Measurements from ENCODE around the gene SLC6A19.

Gene SLC6A19

DNA sequence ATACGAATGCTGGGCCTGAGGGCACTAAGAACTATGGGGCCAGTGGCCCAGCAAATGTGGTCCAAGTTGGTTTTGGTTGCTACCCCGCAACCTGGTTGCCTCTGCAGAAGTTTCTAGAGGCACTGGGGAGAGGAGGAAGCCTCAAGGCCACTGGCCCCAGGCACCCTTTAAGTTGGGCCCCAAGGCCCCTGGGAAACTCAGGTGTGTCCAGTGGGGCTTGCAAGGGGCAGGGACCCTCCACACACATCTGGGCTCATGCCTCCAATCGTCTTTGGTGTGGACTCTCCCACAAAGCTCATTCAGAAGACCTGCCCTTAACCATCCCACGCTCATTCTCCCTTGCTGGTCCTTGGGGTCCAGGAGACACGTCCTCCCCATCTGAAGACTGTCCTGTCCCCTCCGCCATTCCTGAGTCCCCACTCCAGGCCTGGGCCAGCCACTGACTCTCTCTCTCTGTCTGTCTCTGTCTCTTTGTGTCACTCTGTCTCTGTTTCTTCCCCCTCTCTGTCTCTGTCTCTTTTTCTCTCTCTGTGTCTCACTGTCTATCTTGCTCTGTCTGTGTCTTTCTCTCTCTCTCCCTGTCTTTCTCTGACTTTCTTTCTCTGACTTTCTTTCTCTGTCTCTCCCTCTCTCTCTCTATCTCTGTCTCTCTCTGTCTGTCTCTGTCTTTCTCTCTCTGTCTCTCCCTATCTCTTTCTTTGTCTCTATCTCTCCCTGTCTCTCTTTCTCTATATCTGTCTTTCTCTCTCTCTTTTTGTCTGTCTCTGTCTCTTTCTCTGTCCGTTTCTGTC is 3.3 kb upstream of the SLC6A19 start:
- DNase-seq = no peak

DNA sequence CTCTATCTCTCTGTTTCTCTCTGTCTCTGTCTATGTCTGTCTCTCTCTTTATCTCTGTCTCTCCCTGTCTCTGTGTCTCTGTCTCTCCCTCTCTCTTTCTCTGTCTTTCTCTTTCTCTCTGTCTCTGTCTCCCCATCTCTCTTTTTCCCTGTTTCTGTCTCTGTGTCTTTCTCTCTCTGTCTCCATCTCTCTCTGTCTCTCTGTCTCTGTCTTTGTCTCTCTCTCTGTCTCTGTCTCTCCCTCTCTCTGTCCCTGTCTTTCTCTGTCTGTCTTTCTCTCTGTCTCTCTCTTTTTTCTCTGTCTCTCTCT is 2.1 kb upstream of the SLC6A19 start:
- no peak for DNase-seq

DNA sequence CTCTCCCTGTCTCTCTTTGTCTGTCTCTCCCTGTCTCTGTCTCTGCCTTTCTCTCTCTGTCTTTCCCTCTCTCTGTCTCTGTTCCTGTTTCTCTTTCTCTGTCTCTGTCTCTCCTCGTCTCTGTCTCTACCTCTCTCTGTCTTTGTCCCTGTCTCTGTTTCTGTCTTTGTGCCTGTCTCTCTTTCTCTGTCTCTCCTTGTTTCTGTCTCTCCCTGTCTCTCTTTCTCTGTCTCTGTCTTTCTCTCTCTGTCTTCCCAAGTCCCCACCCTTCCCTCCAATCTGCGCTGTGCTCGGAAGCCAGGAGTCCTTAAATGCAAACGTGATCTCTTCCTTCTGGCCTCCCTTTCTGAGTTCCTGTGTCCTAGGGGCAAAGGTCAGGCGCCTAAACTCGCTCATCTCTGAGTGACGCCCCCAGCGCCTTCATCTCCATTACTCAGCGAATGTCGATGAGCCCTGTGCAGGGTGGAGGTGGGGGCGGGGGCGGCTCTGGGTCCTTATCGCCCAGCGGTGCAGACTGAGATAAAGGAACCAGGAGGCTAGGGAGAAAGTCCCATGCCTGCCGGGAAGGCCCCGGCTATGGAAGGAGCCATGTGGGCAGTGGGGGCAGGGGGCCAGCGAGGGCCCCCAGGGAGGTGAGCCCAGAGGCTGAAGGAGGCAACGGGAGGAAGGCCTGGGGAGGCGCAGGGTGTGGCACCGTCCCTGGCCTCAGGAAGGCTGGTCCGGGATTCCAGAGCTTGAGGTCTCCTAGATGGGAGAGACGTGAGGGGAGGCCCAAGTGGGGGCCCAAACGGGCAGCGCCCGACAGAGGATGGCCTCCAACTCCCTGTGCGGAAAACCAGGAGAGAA is 1.5 kb upstream of the SLC6A19 start:
- DNase-seq = no peak

DNA sequence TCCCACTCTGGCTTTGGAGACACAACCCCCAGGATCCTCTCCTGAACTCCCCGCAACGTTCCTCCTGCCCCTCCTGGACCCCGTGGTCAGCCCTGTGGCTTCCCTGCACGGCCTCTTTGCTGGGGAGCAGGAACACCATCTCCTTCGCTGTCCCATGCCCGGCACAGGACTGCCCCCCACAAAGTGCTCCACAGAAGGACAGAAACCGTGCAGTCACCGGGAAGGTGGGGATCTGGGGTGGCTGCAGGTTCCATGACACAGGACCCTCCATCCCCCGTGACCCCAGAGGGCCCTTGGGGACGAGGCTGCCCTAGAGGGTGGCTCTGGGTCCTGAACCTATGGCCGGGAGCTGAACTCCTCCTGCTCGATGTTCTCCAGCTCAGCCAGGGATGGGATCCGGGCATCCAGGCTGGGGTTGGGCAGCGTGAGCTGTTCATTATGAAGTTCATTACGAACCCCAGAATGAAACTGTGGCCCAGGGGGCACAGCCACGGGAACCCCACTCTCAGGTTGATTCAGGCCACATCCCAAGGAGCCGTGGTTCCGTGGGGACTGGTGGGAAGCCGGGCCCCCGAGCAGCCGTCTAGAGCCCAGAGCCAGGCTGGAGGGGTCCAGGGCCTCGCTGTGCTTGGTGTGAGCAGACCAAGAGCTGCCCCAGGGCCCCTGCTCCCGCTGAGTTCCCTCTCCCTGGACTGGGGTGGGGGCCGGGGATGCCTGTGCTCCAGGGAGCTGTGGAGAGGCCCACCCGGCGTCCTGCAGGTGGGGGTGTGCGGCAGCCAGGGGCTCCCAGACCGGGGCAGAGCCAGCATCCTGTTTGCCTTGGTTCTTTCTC is 684 bp upstream of the SLC6A19 start:
- DNase-seq = no peak

DNA sequence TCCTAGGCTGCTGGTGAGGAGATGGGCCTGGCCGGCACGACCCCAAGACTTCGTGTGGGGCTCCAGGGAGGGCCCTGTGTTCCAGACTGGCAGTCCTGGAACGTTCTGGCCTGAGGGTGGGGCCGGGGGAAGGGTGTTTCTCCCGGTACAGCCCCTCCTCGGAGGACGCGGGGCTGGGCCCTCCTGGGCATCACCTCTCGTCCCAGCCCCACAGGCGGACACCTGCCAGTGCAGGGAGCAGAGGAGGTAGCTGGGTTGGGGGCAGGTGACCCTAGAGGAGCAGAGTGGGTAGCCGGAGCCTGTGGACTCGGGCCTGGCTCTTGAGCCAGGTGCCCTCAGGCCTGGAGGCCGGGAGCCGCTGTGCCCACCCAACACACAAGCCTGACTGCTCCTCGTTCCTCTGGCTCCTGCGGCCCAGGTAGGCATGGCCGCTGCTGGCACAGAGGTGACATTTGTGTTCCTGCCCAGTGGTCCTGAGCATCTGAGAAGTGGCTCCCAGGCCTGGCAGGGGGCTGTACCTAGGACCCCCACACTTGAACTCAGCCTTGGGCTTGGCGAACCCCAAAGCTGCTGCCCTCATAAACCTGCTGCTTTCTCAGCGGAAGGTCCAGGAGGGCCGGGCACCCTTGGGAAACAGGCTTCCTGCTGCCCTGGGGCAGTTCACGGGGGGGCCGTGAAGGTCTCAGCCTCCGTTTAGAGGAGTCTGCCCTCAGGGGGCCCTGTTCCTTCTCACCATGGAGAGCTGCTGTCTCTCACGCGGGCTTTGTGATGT is 817 bp downstream of the SLC6A19 start:
- no peak for DNase-seq

DNA sequence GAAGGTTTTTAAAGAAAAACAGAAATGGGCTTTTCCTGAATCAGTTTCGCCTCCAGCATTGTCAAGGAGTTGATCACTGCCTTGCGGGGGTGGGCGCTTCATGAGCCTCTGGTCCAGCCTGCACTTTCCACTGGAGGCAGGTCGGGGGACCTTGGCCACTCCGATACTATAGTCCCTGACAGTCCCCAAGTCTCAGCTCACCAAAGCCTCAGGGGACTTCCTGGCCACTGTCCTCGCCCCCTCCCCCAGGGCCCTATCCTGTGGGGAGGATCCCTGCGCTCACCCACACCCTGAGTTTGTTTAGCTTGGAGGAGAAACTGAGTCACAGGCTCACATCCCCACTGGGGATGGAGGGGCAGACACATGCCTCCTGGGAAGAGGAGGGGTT is 1.4 kb downstream of the SLC6A19 start:
- DNase-seq = no peak

DNA sequence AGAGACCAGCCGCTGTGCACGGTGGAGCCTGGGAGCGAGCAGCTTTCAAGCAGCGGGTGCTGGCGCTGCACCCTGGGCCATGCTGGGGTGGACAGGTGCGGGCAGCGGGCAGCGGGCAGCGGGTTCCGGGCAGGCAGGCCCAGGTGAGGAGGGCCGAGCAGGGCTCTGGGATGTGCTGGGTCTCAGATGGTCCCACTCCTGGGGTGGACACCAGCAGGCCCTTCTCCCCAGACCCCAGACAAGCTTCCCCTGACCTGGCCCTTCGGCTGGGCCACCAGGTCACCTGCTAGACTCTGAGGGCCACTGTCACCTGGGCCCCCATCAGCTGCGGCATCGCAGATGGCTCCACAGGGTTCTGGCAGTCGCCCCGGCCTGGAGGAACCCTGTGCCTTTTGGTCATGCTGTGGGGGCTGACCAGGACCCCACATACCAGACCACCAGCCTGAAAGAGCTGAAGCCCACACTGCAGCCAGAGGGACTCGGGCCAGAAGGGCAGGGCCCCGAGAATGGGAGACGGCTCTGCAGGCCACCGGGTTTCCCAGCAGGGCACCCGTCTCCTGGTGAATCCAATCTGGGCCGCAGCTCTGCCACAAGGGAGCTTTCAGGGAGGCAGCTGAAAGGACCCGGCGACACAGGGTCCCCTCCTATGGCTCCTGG is 2.0 kb downstream of the SLC6A19 start:
- no peak for DNase-seq

DNA sequence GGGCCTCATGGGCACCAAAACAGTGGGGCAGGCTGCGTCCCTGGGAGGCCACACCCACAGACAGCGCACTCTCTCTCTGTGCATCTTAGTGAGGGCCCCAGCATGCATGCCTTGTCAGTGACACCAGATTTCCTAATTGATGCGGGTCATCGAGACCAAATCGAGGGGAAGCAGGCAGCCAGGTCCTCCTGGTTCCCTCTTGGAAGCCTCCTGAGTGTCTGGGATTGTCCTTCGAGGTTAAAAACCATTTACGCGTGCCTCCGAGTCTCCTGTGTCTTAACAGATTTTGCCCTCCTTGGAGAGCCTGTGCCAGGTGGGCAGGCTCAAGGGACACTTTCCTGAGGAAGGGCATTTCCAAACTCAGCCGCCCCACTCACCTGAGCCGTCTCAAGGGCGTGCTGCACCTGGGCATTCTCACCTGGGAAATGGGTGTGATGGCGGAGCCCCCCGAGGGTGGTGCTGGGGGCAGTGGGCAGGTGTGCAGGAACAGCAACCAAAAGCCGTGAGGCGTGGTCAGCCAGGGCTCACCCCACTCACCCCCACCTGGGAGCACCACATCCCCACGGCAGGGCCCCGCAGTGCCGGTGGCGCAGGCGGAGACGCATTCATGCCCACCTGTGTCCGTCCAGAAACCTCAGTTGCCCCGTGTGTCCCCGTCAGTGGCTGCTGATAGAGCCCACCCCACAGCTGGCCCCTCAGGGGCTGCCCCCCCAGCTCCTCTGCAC is 2.7 kb downstream of the SLC6A19 start:
- DNase-seq = no peak

DNA sequence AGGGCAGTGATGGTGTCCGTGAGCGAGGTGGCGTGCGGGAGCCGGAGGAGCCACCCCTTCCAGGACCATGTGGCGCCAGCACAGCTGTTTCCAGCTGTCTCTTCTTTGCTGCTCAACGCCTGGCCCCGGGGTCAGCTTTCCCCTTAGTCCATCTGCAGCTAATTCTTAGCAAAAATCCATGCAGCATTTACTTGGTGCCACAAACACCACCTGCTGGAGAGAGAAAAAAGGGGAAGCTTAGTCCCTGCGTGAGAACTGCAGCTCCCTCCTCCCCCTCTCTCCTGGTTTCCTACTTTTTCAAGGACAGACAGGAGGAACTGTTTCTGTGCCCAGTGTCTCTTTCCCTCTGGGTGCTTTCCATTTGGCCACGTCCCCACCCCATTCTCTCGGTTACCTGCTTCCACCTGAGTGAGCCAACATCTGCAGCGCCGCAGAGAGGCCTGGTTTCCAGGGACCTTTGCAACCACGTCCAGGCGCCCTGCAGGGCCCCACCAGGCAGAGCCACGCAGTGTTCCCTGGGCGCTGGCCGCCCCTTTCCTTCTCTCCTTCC is 3.4 kb downstream of the SLC6A19 start:
- no peak for DNase-seq

DNA sequence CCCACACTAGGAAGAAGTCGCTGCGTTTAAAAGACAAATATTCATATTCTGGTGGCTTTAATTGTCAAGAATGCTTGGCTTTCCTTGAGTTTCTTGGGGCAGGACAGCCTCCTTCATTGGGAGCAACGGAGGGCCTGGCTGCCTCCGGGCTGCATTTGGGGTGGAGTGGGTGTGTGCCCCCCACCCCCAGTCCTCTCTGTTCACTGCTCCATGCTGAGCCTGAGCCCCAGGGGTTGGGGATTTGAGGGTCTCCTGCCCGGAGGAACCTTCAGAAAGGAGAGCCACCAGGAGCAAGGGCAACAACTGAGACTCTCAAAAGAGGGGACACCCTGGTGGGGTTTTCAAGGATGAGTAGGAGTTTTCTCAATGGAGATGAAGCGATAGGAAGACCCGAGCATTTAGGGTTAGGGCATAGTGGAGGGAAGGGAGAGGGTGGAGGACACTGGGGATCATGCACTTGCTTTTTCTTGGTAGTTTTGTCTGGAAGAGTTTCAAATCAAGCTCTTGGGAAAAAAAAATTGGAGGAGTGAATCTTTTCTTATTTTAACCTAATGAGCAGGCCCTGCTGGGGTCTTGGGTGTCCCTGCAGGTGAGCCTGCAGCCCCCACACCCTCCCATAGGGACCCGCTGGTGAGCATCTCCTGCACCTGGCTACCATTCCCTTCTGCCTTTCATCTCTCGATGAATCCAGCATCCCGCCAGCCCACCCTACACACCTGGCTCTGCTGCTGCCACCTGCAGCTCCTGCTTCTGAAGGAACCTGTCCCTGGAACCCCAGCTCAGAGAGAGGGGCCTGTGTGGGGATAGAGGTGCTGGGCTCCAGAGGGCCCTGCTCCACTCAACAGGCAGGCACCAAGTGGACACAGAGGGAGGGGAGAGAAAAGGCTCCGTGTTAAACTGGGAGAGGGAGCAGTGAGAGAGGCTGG is 4.1 kb downstream of the SLC6A19 start:
- DNase-seq = no peak

DNA sequence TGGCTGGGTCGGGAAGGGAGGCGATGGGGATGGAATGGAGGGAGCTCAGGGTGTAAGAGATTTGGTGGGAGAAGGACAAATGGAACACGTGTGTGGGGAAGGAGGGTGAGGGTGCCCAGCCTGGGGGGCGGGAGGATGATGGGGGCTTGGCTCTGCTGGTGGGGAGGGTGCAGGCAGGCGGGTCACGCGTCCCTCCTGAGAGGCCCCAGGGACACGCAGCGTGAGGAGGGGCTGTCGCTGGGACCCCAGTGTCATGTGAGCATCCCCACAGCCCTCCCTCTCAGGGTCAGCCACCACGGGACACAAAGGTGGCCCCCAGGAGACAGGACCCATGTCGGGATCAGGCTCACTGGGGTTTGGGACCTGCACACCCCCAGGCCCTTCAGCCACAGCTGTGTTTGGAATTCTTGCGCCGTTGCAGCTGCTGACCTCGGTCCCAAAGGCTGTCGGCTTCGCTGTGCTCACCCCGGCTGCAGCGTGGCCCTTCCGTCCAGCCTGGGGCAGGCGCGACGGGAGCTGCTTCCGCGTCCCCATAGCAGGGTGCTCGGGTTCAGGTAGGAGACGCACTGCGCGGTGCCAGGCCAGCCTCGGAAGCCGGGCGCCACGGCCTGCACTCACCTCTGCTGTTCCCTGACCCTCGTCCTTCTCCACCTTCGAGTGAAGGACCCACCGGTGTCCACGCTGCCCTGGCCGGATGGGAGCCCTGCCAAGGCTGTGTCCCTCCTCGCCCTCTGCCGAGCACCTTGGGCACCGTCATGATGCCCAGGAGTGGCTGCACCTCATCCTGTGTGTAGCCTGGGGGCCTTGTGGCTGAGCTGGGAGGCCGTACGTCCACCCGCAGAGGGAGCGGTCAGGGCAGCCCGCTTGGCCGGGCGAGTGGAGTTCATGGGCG is 5.4 kb downstream of the SLC6A19 start:
- no peak for DNase-seq

DNA sequence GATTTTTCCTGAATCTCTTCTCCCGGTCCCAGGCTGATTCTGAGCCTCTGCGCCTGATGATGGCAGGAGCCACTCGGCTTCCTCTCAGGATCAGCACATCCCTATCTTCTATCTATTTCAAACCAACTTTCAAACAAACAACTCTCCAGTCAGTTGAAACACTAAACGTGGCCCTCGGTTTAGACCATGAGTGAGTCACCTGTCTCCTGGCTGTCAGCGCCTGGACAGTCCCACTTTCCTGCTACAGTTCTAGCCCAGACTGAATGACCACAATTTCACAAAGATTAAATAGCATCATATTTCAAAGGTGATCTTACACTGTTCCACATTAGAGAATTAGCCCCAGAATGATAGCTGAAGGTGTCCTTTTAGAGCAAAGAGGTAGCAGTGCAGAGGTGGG is 6.2 kb downstream of the SLC6A19 start:
- no peak for DNase-seq

DNA sequence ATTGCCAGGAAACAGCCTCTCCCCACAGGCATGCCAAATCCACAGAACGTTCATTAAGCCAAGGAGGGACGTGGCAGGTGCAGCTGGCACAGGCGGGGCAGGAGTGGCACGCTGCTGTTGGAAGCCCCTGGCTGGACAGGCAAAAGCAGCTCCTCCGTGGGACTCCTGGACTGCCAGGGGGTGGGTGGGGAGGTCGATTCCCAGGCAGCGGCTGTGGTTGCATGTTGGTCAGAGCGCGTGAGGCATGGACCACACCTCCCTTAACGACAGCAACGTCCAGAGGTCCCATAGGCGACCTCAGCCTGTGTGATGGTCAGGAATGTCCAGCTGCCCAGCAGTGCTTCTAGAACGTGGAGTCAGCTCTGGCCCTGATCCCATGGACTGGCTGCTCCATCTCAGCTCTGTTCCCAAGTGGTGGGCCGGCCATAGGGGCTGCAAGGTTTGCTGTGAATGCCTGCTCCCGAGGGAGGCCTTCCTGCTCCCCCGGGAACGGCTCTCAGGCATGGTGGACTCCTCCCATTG is 6.9 kb downstream of the SLC6A19 start:
- no peak for DNase-seq

DNA sequence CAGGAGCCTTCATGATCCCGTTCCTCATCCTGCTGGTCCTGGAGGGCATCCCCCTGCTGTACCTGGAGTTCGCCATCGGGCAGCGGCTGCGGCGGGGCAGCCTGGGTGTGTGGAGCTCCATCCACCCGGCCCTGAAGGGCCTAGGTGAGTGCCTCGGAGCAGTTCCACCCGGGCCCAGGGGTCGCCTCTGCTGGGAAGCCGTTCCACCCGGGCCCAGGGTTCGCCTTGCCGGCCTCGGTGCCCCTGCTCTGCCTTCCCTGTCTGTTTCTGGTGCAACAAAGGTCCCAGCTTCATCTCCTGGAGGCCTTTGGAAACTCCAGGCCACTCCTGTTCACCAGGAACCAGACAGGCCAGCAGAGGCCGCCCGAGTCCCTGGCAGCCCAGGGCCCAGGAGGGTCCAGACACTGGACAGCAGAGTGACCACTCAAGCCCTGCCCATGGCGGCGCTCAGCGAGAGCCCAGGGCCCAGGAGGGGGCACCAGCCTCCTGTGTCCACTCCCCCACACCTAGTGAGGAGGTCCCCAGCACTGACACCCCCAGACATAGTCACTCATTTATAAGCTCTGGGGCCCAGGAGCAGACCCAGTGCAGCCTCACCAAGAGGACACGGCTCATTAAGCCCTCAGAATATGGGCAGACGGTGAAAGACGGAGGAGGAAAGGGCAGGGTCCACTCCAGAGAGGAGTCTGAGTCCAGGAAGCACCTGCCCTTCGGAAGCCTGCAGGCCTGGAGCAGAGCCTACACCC is 7.5 kb downstream of the SLC6A19 start:
- no peak for DNase-seq

DNA sequence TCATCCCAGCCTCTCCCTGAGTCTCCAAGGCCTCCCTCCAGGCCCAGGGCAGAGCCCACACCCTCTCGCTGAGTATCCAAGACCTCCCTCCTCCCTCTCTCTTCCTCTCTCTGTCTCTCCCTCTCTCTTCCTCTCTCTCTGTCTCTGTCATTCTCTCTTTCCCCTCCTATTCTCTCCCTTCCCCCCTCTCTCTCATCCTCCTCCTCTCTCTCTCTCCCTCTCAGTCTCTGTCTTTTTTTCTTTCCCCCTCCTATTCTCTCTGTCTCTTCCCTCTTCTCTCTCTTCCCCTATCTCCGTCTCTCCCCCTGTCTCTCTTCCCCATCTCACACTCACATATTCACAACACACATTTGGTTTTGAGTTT is 8.1 kb downstream of the SLC6A19 start:
- DNase-seq = no peak

DNA sequence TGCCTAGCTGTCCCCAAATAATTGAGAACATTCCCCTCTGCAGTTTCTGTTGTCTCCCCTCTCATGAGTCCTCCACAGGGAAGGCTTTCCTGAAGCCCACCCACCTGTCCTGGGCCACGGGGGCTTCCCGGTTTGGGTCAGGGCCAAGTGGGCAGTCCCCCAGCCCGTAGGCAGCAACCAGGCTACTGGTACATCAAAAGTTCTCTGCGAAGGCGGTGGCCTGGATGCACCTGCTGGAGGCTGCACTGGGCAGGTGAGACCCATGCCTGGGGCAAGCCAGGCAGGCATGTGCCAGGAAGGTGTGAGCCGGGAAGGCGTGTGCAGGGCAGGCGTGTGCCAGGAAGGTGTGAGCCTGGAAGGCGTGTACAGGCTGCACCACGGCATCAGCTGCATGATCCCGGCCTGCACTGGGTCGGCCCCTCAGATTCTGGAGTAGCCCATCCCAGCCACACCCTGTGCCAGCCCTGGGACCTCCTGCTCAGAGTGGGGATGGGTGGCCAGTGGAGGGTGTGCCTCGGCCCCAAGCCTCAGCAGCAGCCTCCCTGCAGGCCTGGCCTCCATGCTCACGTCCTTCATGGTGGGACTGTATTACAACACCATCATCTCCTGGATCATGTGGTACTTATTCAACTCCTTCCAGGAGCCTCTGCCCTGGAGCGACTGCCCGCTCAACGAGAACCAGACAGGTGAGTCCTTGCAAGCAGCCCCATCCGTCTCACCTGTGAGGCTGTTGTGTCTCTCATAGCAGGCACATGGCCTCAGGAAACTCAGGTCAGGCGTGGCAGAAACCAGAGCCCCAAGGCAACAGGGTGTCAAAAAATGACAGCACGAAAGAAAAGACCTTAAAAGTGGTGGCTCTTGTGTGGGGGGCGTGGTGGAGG is 8.7 kb downstream of the SLC6A19 start:
- no peak for DNase-seq

DNA sequence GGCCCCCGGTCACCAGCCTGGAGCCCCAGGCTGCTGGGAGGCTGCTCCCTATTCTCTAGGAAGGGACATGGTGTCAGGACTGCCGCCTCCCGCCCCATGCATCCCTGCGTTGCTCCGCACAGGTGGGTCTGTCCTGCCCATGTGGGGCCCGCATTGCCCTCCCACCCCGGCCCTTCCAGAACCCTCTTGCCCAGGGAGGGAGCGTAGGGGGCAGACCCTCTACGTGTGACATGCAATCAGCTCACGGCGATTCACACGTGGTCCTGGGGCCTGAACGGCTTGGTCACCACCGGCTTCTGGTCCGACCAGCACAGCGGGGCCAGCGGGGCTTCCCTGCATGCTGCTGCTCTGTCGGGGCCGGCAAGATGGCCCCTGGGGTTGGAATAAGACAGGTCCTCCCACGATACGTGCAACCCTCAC is 9.4 kb downstream of the SLC6A19 start:
- no peak for DNase-seq
